Chondrocyte (in vitro differentiated cells): ENCODE data around the gene LMNB1. TPM values are rescaled to one million over a fixed set of nuclear protein-coding genes. Genes with fewer than 3 reads are reported as not detected.

Experiments
- DNase-seq: peaks from one replicate; pipeline ENCODE4 v3.0.0; 2021; ENCODE audit warnings: mixed read lengths, low spot score
- H3K27ac Mint-ChIP-seq: one replicate; pipeline ENCODE4 v1.8.0; 2021; ENCODE audit warnings: mild to moderate bottlenecking, moderate library complexity, mixed read lengths; ENCODE audit not compliant: unreplicated experiment
- H3K27me3 Mint-ChIP-seq: 2 replicates; pipeline ENCODE4 v1.8.0; 2021; ENCODE audit warnings: low read depth, mixed read lengths
- H3K36me3 Mint-ChIP-seq: 2 replicates; pipeline ENCODE4 v1.8.0; 2021; ENCODE audit warnings: low read depth, mixed read lengths
- H3K4me1 Mint-ChIP-seq: 2 replicates; pipeline ENCODE4 v1.8.0; 2021; ENCODE audit warnings: low read depth, mild to moderate bottlenecking, mixed read lengths
- H3K4me3 Mint-ChIP-seq: one replicate; pipeline ENCODE4 v1.8.0; 2021; ENCODE audit warnings: mild to moderate bottlenecking, moderate library complexity, mixed read lengths; ENCODE audit not compliant: unreplicated experiment
- H3K9me3 Mint-ChIP-seq: 2 replicates; pipeline ENCODE4 v1.8.0; 2021; ENCODE audit warnings: low read depth, mixed read lengths
- CTCF ChIP-seq: fragments of 200-600 bp; sonication (generic); IDR thresholded peaks from 2 replicates; pipeline ENCODE4 v1.5.0; 2021; ENCODE audit warnings: antibody characterized with exemption, mild to moderate bottlenecking, moderate library complexity
- total RNA-seq: library from RNA; stranded (reverse); gene quantifications from 3 replicates; pipeline ENCODE4 v1.2.1, GENCODE V29; 2021

Gene LMNB1
- total RNA-seq, 1 donor from 2014 or later, result 14.2 TPM

GRCh38 chr5:126819253-126819652, 42.3 kb downstream of the LMNB1 start:
- DNase-seq, result no peak
- Mint-ChIP-seq H3K4me3 (no peak overlapping the region), H3K4me1 (peaks cover 5% of the 10 kb centered on the region), H3K27ac (no peak overlapping the region), H3K27me3 (no peaks in the 10 kb centered on the region), H3K36me3 (peaks cover 2% of the 10 kb centered on the region), H3K9me3 (no peaks in the 10 kb centered on the region)
- no peak for TF ChIP-seq CTCF

- Mint-ChIP-seq H3K4me1 (no peaks in the 10 kb centered on the region), H3K9me3 (no peaks in the 10 kb centered on the region), H3K36me3 (peaks cover 5% of the 10 kb centered on the region), H3K27ac (no peak overlapping the region), H3K4me3 (no peak overlapping the region), H3K27me3 (no peaks in the 10 kb centered on the region)
- no peak for DNase-seq
- no peak for TF ChIP-seq CTCF
Observed at GRCh38 chr5:126826619-126827215, 49.8 kb downstream of the LMNB1 start.

GRCh38 chr5:126829098-126829497, 52.2 kb downstream of the LMNB1 start:
- TF ChIP-seq CTCF, result no peak
- Mint-ChIP-seq H3K27ac (no peak overlapping the region), H3K36me3 (peaks cover 5% of the 10 kb centered on the region), H3K27me3 (no peaks in the 10 kb centered on the region), H3K4me1 (no peaks in the 10 kb centered on the region), H3K9me3 (no peaks in the 10 kb centered on the region), H3K4me3 (no peak overlapping the region)
- DNase-seq, result no peak

GRCh38 chr5:126830061-126830460, 53.1 kb downstream of the LMNB1 start:
- Mint-ChIP-seq H3K4me3 (no peak overlapping the region), H3K4me1 (no peaks in the 10 kb centered on the region), H3K27me3 (no peaks in the 10 kb centered on the region), H3K27ac (no peak overlapping the region), H3K36me3 (peaks cover 8% of the 10 kb centered on the region), H3K9me3 (no peaks in the 10 kb centered on the region)
- DNase-seq, result no peak
- TF ChIP-seq CTCF, result no peak

GRCh38 chr5:126831156-126831555, 54.2 kb downstream of the LMNB1 start:
- Mint-ChIP-seq H3K4me3 (no peak overlapping the region), H3K4me1 (no peaks in the 10 kb centered on the region), H3K9me3 (no peaks in the 10 kb centered on the region), H3K36me3 (peaks cover 5% of the 10 kb centered on the region), H3K27ac (no peak overlapping the region), H3K27me3 (no peaks in the 10 kb centered on the region)
- no peak for TF ChIP-seq CTCF
- DNase-seq, result no peak
